ENCODE measurements around the gene GOLGA3.
"Not testable (repeated sequence)": the region's sequence is repeated elsewhere in the genome, so short reads cannot be mapped to it uniquely, and the experiment has no call there.

The GOLGA3 gene

DNA sequence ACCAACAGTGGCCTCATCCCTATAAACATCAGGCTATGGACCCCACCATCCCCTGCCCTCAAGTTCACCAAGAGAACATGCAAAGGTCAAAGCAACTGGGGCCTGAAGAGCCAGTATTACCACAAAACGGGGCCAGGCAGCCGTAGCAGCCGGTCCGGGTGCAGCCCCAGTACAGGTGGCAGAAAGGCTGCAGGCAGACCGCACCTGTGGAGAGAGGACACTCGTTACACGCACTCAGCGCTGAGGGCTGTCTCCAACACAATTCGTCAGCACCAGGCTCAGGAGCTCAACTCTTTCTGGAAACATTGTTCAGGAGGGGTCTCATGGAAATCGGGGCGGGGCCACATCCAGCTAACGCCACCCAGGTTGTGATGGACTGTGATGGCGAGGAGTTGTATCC is 19.9 kb upstream of the GOLGA3 start:
- no peak for TF ChIP-seq EZH2 (IDR thresholded peaks at IDR 0.05)
- TF ChIP-seq FOXP2 (optimal IDR thresholded peaks at IDR 0.05; ENCODE audit: control extremely low read depth, extremely low read length, insufficient read depth), result no peak
- no peak for TF ChIP-seq POLR2AphosphoS5 (IDR thresholded peaks at IDR 0.05; ENCODE audit: borderline replicate concordance, low read depth, low read length)
- DNase-seq (ENCODE audit: low read depth, low spot score), result no peak
- H3K9ac ChIP-seq (ENCODE audit: insufficient read length), result no peak overlapping the region

DNA sequence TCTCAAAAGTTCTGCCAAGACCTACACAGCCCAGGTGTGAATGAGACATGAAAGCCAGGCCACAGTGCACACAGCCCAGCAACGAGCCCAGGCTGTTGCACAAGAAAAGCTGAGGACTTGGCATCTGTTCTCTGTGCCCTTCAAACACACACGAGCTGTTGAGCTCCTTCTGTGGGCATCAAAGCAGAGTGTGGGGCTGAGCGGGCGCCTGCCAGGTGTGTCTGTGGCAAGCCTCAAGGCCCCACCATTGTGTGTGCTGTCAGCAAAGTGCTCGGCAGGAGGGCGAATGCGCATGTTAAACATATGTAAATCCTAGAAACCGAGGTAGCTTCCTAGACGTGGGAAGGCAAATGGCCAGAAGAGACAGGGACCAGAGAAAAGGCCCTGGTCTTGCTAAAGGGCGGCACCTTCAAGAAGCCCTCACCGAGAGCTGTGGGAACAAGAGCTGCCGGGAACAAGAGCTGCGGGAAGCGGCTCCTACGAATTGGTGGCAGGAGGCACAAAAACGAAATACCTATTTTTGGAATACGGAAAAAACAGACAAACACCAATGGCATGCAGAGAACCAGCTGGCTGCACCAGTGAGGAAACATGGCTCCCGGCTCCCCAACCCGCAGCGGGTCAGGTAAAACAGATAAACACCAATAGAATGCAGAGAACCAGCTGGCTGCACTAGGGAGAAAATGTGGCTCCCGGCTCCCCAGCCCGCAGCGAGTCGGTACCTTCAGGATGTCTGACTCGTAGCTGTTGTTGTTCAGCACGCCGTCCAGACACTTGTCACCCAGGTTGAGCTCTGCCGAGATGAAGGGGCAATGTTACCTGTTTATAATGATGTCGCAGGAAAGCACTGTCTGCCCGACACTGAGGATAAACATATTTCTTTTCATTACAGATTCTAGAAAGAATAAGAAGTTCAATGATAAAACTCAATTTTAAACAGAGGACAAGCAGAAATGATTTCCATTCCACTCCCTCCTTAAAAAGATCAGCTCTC is 19.0 kb upstream of the GOLGA3 start:
- no peak for DNase-seq (ENCODE audit: low read depth, low spot score)
- Histone ChIP-seq H3K9me3 (ENCODE audit: low read depth, low read length) (no peaks in the 10 kb centered on the region), H3K4me3 (no peak overlapping the region), H3K36me3 (ENCODE audit: insufficient read depth, low read length) (no peaks in the 10 kb centered on the region), H3K27ac (no peak overlapping the region), H3K9ac (ENCODE audit: insufficient read length) (no peak overlapping the region)
- TF ChIP-seq EZH2 (IDR thresholded peaks at IDR 0.05), result no peak
- TF ChIP-seq POLR2AphosphoS5 (IDR thresholded peaks at IDR 0.05; ENCODE audit: borderline replicate concordance, low read depth, low read length), result no peak
- no peak for TF ChIP-seq FOXP2 (optimal IDR thresholded peaks at IDR 0.05; ENCODE audit: control extremely low read depth, extremely low read length, insufficient read depth)

More for the DNA sequence above, 19.9 kb upstream of the GOLGA3 start:
- no peak overlapping the region for H3K4me3 ChIP-seq
- no peaks in the 10 kb centered on the region for H3K36me3 ChIP-seq (ENCODE audit: insufficient read depth, low read length)
- H3K9me3 ChIP-seq (ENCODE audit: low read depth, low read length), result no peaks in the 10 kb centered on the region
- H3K27ac ChIP-seq, result no peak overlapping the region

DNA sequence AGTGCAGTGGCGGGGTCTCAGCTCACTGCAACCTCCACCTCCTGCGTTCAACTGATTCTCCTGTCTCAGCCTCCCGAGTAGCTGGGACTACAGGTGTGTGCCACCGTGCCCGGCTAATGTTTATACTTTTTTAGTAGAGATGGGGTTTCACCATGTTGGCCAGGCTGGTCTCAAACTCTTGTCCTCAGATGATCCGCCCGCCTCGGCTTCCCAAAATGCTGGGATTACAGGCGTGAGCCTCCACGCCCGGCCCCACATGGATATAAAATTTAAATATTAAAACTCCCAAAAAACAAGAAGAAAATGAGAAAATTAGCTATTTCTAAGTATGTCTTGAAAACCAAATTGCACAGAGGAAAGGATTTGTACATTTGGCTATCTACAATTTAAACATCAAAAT is 16.0 kb upstream of the GOLGA3 start:
- H3K9ac ChIP-seq (ENCODE audit: insufficient read length); H3K36me3 ChIP-seq (ENCODE audit: insufficient read depth, low read length); H3K4me3 ChIP-seq; H3K27ac ChIP-seq; H3K9me3 ChIP-seq (ENCODE audit: low read depth, low read length); DNase-seq (ENCODE audit: low read depth, low spot score): not testable (repeated sequence)

DNA sequence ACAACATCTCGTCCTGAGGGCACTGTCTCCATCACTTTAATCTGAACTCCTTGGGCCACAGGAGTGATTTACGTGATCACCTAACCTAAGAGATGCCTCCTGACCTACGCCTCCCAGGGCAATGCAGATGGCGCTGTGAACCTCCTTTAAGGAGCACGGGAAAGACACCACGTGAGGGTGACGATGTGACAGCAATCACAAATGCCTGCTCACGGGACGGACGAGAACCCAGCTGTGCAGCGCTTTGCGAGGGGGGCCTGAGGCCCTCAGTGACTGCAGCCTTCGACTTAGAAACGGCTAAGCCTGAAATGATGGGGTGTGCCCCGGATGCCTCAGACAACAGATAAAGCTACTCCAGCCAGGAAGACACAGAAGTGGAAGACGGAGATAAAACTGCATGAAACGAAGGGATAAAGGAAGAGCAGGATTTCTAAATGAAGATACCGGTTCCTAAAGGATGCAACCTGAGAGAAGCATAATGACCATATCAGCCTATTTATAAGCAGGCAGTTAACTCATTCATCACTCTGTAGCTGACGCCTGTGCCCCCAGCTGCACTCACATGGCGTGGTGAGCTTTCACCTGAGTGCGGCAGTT is 13.9 kb upstream of the GOLGA3 start:
- no peak for TF ChIP-seq FOXP2 (optimal IDR thresholded peaks at IDR 0.05; ENCODE audit: control extremely low read depth, extremely low read length, insufficient read depth)
- TF ChIP-seq POLR2AphosphoS5 (IDR thresholded peaks at IDR 0.05; ENCODE audit: borderline replicate concordance, low read depth, low read length), result no peak
- TF ChIP-seq EZH2 (IDR thresholded peaks at IDR 0.05), result no peak

DNA sequence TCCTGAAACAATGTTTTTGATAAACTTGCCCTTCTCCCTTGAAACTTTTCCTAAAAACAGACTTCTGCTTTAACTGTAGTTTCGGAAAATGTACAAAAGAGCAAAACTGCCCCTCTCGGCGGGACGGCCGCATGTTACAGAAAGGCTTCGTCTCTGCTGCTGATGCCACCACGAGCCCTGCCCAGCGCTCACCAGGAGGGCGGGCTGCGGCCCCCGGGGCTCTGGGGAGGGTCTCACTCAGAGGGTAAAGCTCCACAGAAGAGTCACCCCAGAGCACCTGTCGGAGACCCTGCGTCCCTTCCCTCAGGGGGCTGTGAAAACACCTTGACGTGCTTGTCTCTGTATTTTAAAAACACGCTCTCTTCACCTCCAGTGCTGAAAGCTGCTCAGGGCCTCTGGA is 12.5 kb upstream of the GOLGA3 start:
- Histone ChIP-seq H3K27ac (no peak overlapping the region), H3K9ac (ENCODE audit: insufficient read length) (no peak overlapping the region), H3K4me3 (no peak overlapping the region), H3K36me3 (ENCODE audit: insufficient read depth, low read length) (no peaks in the 10 kb centered on the region), H3K9me3 (ENCODE audit: low read depth, low read length) (no peaks in the 10 kb centered on the region)
- no peak for DNase-seq (ENCODE audit: low read depth, low spot score)
- TF ChIP-seq POLR2AphosphoS5 (IDR thresholded peaks at IDR 0.05; ENCODE audit: borderline replicate concordance, low read depth, low read length), result no peak
- TF ChIP-seq FOXP2 (optimal IDR thresholded peaks at IDR 0.05; ENCODE audit: control extremely low read depth, extremely low read length, insufficient read depth), result no peak

More for the DNA sequence above, 13.9 kb upstream of the GOLGA3 start:
- Histone ChIP-seq H3K27ac (no peak overlapping the region), H3K4me3 (no peak overlapping the region), H3K9ac (ENCODE audit: insufficient read length) (no peak overlapping the region), H3K36me3 (ENCODE audit: insufficient read depth, low read length) (no peaks in the 10 kb centered on the region), H3K9me3 (ENCODE audit: low read depth, low read length) (no peaks in the 10 kb centered on the region)
- no peak for DNase-seq (ENCODE audit: low read depth, low spot score)

DNA sequence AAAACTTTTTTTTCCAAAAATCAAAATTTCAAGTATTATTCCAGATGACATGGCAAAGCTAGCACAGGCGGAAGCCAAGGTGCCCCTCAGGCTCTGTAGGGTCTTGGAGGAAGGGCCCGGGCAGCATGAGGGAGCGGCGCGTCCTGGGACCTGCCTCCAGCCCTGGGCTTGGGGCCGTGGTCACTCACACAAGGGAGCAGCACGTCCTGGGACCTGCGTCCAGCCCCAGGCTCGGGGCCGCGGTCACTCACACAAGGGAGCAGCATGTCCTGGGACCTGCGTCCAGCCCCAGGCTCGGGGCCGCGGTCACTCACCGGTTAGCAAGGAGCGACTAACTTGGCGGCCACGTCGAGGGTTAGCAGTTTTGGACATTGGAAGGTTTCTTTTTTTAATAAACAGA is 11.9 kb upstream of the GOLGA3 start:
- no peak for DNase-seq (ENCODE audit: low read depth, low spot score)
- Histone ChIP-seq H3K27ac (no peak overlapping the region), H3K36me3 (ENCODE audit: insufficient read depth, low read length) (no peaks in the 10 kb centered on the region), H3K4me3 (no peak overlapping the region), H3K9ac (ENCODE audit: insufficient read length) (no peak overlapping the region), H3K9me3 (ENCODE audit: low read depth, low read length) (no peaks in the 10 kb centered on the region)
- TF ChIP-seq EZH2 (IDR thresholded peaks at IDR 0.05) (no peak), POLR2AphosphoS5 (IDR thresholded peaks at IDR 0.05; ENCODE audit: borderline replicate concordance, low read depth, low read length) (no peak), FOXP2 (optimal IDR thresholded peaks at IDR 0.05; ENCODE audit: control extremely low read depth, extremely low read length, insufficient read depth) (no peak)

DNA sequence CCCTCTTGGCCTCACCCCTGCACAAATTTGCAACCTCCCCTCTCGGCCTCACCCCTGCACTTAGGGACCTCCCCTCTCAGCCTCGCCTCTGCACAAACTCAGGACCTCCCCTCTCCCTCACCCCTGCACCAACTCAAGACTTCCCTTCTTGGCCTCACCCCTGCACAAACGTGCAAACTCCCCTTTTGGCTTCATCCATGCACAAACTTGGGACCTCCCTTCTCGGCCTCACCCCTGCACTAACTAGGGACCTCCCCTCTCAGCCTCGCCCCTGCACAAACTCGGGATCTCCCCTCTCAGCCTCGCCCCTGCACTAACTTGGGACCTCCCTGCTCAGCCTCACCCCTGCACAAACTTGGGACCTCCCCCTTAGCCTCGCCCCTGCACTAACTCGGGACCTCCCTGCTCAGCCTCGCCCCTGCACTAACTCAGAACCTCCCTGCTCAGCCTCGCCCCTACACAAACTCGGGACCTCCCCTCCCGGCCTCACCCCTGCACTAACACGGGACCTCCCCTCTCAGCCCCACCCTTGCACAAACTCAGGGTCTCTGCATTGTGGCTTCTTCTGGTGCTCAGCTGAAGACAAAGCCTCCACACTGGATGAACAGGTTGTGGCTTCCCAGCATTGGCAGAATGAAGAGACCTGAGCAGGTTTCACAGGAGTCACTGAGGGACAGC is 11.0 kb upstream of the GOLGA3 start:
- DNase-seq (ENCODE audit: low read depth, low spot score), result no peak
- H3K9ac ChIP-seq (ENCODE audit: insufficient read length), result no peak overlapping the region
- TF ChIP-seq FOXP2 (optimal IDR thresholded peaks at IDR 0.05; ENCODE audit: control extremely low read depth, extremely low read length, insufficient read depth), result no peak
- no peak for TF ChIP-seq POLR2AphosphoS5 (IDR thresholded peaks at IDR 0.05; ENCODE audit: borderline replicate concordance, low read depth, low read length)
- TF ChIP-seq EZH2 (IDR thresholded peaks at IDR 0.05), result no peak
- no peak overlapping the region for H3K27ac ChIP-seq
- H3K36me3 ChIP-seq (ENCODE audit: insufficient read depth, low read length), result no peaks in the 10 kb centered on the region
- no peak overlapping the region for H3K4me3 ChIP-seq
- H3K9me3 ChIP-seq (ENCODE audit: low read depth, low read length), result no peaks in the 10 kb centered on the region

DNA sequence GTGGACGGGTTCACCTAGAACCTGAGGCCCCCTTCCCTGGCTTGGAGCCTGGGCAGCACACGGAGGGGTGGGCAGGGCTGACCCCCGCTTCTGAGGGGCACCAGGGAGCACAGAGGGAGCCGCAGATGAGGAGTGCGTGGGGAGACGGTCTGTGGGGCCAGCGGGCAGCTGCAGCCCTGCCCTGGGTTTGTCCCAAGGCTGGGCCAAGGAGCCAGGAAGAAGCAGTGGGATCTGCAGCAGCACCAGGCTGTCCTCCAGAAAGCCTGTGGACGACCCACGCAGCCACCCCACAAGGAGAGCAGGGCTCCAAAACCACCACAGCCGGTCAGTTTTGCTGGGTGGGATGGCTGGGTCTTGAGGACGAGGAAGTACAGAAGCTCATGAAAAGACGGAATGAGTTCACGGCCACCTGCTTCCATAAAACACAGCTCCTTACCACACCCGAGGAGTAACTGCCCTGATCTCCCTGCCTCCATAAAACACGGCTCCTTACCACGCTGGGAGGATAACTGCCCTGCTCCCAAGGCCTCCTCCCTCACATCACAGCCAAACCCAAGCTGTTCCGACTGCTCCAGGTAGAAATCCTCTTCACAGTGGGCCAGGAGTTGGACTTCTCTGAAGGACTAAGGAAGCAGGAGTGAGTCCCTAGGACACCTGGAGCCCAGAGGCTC is 9.9 kb upstream of the GOLGA3 start:
- DNase-seq (ENCODE audit: low read depth, low spot score), result no peak
- TF ChIP-seq POLR2AphosphoS5 (IDR thresholded peaks at IDR 0.05; ENCODE audit: borderline replicate concordance, low read depth, low read length) (no peak), FOXP2 (optimal IDR thresholded peaks at IDR 0.05; ENCODE audit: control extremely low read depth, extremely low read length, insufficient read depth) (no peak), EZH2 (IDR thresholded peaks at IDR 0.05) (no peak)
- H3K4me3 ChIP-seq, result no peak overlapping the region
- H3K9me3 ChIP-seq (ENCODE audit: low read depth, low read length), result no peaks in the 10 kb centered on the region
- H3K27ac ChIP-seq, result no peak overlapping the region
- H3K36me3 ChIP-seq (ENCODE audit: insufficient read depth, low read length), result no peaks in the 10 kb centered on the region
- no peak overlapping the region for H3K9ac ChIP-seq (ENCODE audit: insufficient read length)
